ENCODE data around the gene STK40. TPM values are rescaled to one million over a fixed set of nuclear protein-coding genes. Genes with fewer than 3 reads are reported as not detected.

STK40 gene
- total RNA-seq, 1 experiment from 2014 or later = 10.0 TPM

GRCh38 chr1:36401602-36402503 is 16.1 kb upstream of the STK40 start:
- H3K4me3 ChIP-seq = peak overlapping the region; percentile 66
- no peak for DNase-seq
- H3K36me3 ChIP-seq = no peaks in the 10 kb centered on the region
- no peaks in the 10 kb centered on the region for H3K9me3 ChIP-seq
- no peaks in the 10 kb centered on the region for H3K27me3 ChIP-seq

- Histone ChIP-seq H3K27me3 (no peaks in the 10 kb centered on the region), H3K36me3 (no peaks in the 10 kb centered on the region; the same call in 1 of the 2 replicates), H3K9me3 (no peaks in the 10 kb centered on the region), H3K4me3 (peak overlapping the region; percentile 66)
- peak; percentile 98 for DNase-seq
These were observed 15.3 kb upstream of the STK40 start for GRCh38 chr1:36400825-36401601.

GRCh38 chr1:36400514-36400824 is 14.7 kb upstream of the STK40 start:
- H3K9me3 ChIP-seq = no peaks in the 10 kb centered on the region
- H3K27me3 ChIP-seq = no peaks in the 10 kb centered on the region
- peak; percentile 31 for DNase-seq
- peak overlapping the region; percentile 66 for H3K4me3 ChIP-seq
- H3K36me3 ChIP-seq = no peaks in the 10 kb centered on the region; the same call in 1 of the 2 replicates

- no peaks in the 10 kb centered on the region for H3K9me3 ChIP-seq
- no peaks in the 10 kb centered on the region for H3K27me3 ChIP-seq
- H3K36me3 ChIP-seq = peaks cover 12% of the 10 kb centered on the region
- DNase-seq = no peak
- H3K4me3 ChIP-seq = peak overlapping the region; percentile 83
These were observed 12.8 kb upstream of the STK40 start for GRCh38 chr1:36398370-36398977.

- peak; percentile 94 for DNase-seq
- peak within 1 kb of the TSS; percentile 83 for H3K4me3 ChIP-seq
- H3K9me3 ChIP-seq = no peaks in the 10 kb centered on the region
These were observed 11.9 kb upstream of the STK40 start, which contains the start of gene LSM10 for GRCh38 chr1:36397378-36398230. LSM10 (minus strand) TSS chr1:36397908; CDS start chr1:36394129, 3,779 bp downstream.

GRCh38 chr1:36397083-36397377 is 11.3 kb upstream of the STK40 start:
- DNase-seq = peak; percentile 40
- H3K36me3 ChIP-seq = peaks cover 23% of the 10 kb centered on the region
- peak overlapping the region; percentile 83 for H3K4me3 ChIP-seq
- H3K27me3 ChIP-seq = no peaks in the 10 kb centered on the region
- H3K9me3 ChIP-seq = no peaks in the 10 kb centered on the region

More at GRCh38 chr1:36397378-36398230, 11.9 kb upstream of the STK40 start, which contains the start of gene LSM10:
- Histone ChIP-seq H3K27me3 (no peaks in the 10 kb centered on the region), H3K36me3 (peaks cover 20% of the 10 kb centered on the region)

- Histone ChIP-seq H3K36me3 (peaks cover 26% of the 10 kb centered on the region), H3K27me3 (no peaks in the 10 kb centered on the region), H3K9me3 (no peaks in the 10 kb centered on the region), H3K4me3 (peak overlapping the region; percentile 83; the same call in 1 of the 2 replicates)
- no peak for DNase-seq
These were observed 10.6 kb upstream of the STK40 start for GRCh38 chr1:36396359-36396758.

GRCh38 chr1:36393686-36394085 is 8.0 kb upstream of the STK40 start:
- H3K27me3 ChIP-seq = no peaks in the 10 kb centered on the region
- no peak overlapping the region for H3K4me3 ChIP-seq
- DNase-seq = no peak
- no peaks in the 10 kb centered on the region for H3K9me3 ChIP-seq
- H3K36me3 ChIP-seq = peaks cover 38% of the 10 kb centered on the region

- Histone ChIP-seq H3K27me3 (no peaks in the 10 kb centered on the region), H3K36me3 (peaks cover 38% of the 10 kb centered on the region), H3K9me3 (no peaks in the 10 kb centered on the region), H3K4me3 (no peak overlapping the region)
- DNase-seq = no peak
These were observed 7.1 kb upstream of the STK40 start for GRCh38 chr1:36392836-36393235.

GRCh38 chr1:36391271-36391670 is 5.5 kb upstream of the STK40 start:
- DNase-seq = no peak
- no peaks in the 10 kb centered on the region for H3K27me3 ChIP-seq
- peaks cover 38% of the 10 kb centered on the region for H3K36me3 ChIP-seq
- no peaks in the 10 kb centered on the region for H3K9me3 ChIP-seq
- H3K4me3 ChIP-seq = no peak overlapping the region

GRCh38 chr1:36390411-36390810 is 4.7 kb upstream of the STK40 start:
- DNase-seq = no peak
- no peaks in the 10 kb centered on the region for H3K9me3 ChIP-seq
- H3K27me3 ChIP-seq = no peaks in the 10 kb centered on the region
- H3K4me3 ChIP-seq = no peak overlapping the region
- H3K36me3 ChIP-seq = peaks cover 38% of the 10 kb centered on the region

GRCh38 chr1:36389999-36390398 is 4.3 kb upstream of the STK40 start:
- no peaks in the 10 kb centered on the region for H3K9me3 ChIP-seq
- no peak for DNase-seq
- H3K36me3 ChIP-seq = peaks cover 35% of the 10 kb centered on the region
- H3K4me3 ChIP-seq = no peak overlapping the region
- H3K27me3 ChIP-seq = no peaks in the 10 kb centered on the region

GRCh38 chr1:36389261-36389660 is 3.5 kb upstream of the STK40 start:
- DNase-seq = no peak
- peaks cover 38% of the 10 kb centered on the region for H3K36me3 ChIP-seq

GRCh38 chr1:36387141-36387949 is 1.6 kb upstream of the STK40 start:
- no peaks in the 10 kb centered on the region for H3K27me3 ChIP-seq
- H3K4me3 ChIP-seq = peak overlapping the region; percentile 54; the same call in 1 of the 2 replicates

More at GRCh38 chr1:36389261-36389660, 3.5 kb upstream of the STK40 start:
- no peaks in the 10 kb centered on the region for H3K27me3 ChIP-seq
- no peaks in the 10 kb centered on the region for H3K9me3 ChIP-seq
- no peak overlapping the region for H3K4me3 ChIP-seq

GRCh38 chr1:36386265-36387140 is 779 bp upstream of the STK40 start:
- peak; percentile 99 for DNase-seq
- no peaks in the 10 kb centered on the region for H3K27me3 ChIP-seq
- peak overlapping the region; percentile 54 for H3K4me3 ChIP-seq
- H3K9me3 ChIP-seq = no peaks in the 10 kb centered on the region
- peaks cover 26% of the 10 kb centered on the region for H3K36me3 ChIP-seq

More at GRCh38 chr1:36387141-36387949, 1.6 kb upstream of the STK40 start:
- peak; percentile 38 for DNase-seq
- peaks cover 28% of the 10 kb centered on the region for H3K36me3 ChIP-seq
- no peaks in the 10 kb centered on the region for H3K9me3 ChIP-seq

Measured in MG63 (cell line).